Hepatocyte (in vitro differentiated cells): ENCODE results near the gene ELL.

Experiments
- EZH2 ChIP-seq: fragments of 200-600 bp; sonication (generic); IDR thresholded peaks from 2 replicates; pipeline ENCODE4 v1.6.1; 2016; ENCODE audit warnings: antibody characterized with exemption, mild to moderate bottlenecking, borderline replicate concordance
- TF ChIP-seq, protein P1 (sequence below): fragments of 200-600 bp; sonication (generic); IDR thresholded peaks from 2 replicates; pipeline ENCODE4 v1.5.1; 2016; ENCODE audit warnings: antibody characterized with exemption, mild to moderate bottlenecking; ENCODE audit not compliant: poor library complexity

DNA sequence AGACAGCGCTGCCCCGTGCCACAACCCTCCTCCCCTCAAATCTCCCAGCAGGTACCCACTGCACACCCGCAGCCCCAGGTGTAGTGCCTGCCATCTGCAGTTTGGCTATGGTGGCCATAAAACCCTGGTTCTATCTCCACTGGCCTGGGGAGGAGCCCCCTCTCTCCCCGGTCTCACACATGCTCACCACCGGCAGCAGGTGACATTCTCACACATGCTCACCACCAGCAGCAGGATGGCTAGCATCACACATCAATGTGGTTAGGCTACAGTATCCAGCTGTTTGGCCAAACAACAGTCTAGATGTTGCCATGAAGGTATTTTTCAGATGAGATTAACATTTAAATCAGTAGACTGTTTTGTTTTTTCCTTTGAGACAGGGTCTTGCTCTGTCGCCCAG lies 31.1 kb downstream of the ELL start:
- no peak for TF ChIP-seq EZH2
- TF ChIP-seq, protein P1, sequence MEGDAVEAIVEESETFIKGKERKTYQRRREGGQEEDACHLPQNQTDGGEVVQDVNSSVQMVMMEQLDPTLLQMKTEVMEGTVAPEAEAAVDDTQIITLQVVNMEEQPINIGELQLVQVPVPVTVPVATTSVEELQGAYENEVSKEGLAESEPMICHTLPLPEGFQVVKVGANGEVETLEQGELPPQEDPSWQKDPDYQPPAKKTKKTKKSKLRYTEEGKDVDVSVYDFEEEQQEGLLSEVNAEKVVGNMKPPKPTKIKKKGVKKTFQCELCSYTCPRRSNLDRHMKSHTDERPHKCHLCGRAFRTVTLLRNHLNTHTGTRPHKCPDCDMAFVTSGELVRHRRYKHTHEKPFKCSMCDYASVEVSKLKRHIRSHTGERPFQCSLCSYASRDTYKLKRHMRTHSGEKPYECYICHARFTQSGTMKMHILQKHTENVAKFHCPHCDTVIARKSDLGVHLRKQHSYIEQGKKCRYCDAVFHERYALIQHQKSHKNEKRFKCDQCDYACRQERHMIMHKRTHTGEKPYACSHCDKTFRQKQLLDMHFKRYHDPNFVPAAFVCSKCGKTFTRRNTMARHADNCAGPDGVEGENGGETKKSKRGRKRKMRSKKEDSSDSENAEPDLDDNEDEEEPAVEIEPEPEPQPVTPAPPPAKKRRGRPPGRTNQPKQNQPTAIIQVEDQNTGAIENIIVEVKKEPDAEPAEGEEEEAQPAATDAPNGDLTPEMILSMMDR = no peak
